Large intestine (tissue), 3 donors: ENCODE data around the gene SMC3. TPM values are rescaled to one million over a fixed set of nuclear protein-coding genes. Genes with fewer than 3 reads are reported as not detected.
"Not testable (repeated sequence)": the region's sequence is repeated elsewhere in the genome, so short reads cannot be mapped to it uniquely, and the experiment has no call there.

Source experiments
- DNase-seq, 2 donors: peaks; one replicate each; pipeline versions ENCODE4 v3.0.0 to v3.0.0-alpha.2; 2013
- H3K27ac ChIP-seq: one replicate; pipeline ENCODE4 v1.5.1; 2013; ENCODE audit warnings: low read length
- H3K27me3 ChIP-seq: 2 replicates; pipeline ENCODE4 v1.6.1; 2013; ENCODE audit warnings: low read length; ENCODE audit not compliant: control insufficient read depth, insufficient read depth
- H3K36me3 ChIP-seq: 2 replicates; pipeline ENCODE4 v1.6.1; 2013; ENCODE audit warnings: low read length; ENCODE audit not compliant: control insufficient read depth, insufficient read depth
- H3K4me1 ChIP-seq: one replicate; pipeline ENCODE4 v1.6.1; 2013; ENCODE audit warnings: low read length; ENCODE audit not compliant: control insufficient read depth, insufficient read depth
- H3K4me3 ChIP-seq: one replicate; pipeline ENCODE4 v1.5.1; 2013; ENCODE audit warnings: low read length
- H3K9me3 ChIP-seq: one replicate; pipeline ENCODE4 v1.6.1; 2013; ENCODE audit warnings: mild to moderate bottlenecking, low read depth, low read length, moderate library complexity; ENCODE audit not compliant: control insufficient read depth
- WGBS: methylation state at CpG from one replicate; pipeline ENCODE4 v1.1.5; 2013; ENCODE audit warnings: low lambda C conversion rate; ENCODE audit not compliant: insufficient coverage; 5-methylcytosine and 5-hydroxymethylcytosine counted together
- polyA plus RNA-seq: library from polyadenylated mRNA; unstranded; fragments of 120-200 nt; gene quantifications from one replicate; pipeline ENCODE4 v1.2.1, GENCODE V29; 2013

The SMC3 gene
- polyA plus RNA-seq, 1 donor: 62.6 TPM

DNA sequence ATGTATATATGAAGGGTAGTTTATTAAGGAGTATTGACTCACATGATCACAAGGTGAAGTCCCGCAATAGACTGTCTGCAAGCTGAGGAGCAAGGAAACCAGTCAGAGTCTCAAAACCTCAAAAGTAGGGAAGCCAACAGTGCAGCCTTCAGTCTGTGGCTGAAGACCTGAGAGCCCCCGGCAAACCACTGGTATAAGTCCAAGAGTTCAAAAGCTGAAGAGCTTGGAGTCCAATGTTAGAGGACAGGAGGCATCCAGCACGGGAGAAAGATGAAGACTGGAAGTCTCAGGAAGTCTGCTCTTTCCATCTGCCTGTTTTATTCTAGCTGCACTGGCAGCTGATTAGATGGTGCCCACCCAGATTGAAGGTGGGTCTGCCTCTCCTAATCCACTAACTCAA is 43.3 kb downstream of the SMC3 start:
- H3K4me1 ChIP-seq, H3K9me3 ChIP-seq, H3K36me3 ChIP-seq, H3K27me3 ChIP-seq, H3K4me3 ChIP-seq, DNase-seq, H3K27ac ChIP-seq: not testable (repeated sequence)
- WGBS: no CpG with 5 or more reads among the region's 3 CpGs

- H3K27me3 ChIP-seq: no peaks in the 10 kb centered on the region
Observed at GRCh38 chr10:110612087-110612486, 44.6 kb downstream of the SMC3 start.

DNA sequence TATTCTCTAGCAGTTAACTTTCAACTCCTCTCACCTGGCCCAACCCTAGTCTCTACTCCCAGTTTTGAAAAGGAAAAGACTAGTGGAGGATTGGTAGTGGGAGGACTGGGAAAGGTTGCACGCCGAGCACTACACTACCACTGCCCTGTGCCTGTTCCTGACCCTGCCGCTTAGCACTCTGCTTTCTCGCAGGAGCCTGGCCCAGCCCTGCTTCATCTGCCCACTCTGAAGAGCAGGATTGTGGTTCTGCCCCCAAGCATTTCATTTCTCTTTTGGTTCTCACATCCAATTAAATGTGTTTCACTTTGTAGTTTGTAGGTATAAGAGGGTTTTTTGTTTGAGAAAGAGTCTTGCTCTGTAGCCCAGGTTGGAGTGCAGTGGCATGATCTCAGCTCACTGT is 45.1 kb downstream of the SMC3 start:
- no peaks in the 10 kb centered on the region for H3K27me3 ChIP-seq
- DNase-seq: no peak
- H3K4me3 ChIP-seq: no peak overlapping the region
- no peaks in the 10 kb centered on the region for H3K36me3 ChIP-seq
- H3K27ac ChIP-seq: no peak overlapping the region
- 100% methylated on average over 2 of the region's 4 CpGs for WGBS
- H3K9me3 ChIP-seq: no peaks in the 10 kb centered on the region
- H3K4me1 ChIP-seq: no peaks in the 10 kb centered on the region

More at GRCh38 chr10:110612087-110612486, 44.6 kb downstream of the SMC3 start:
- WGBS: no CpG with 5 or more reads among the region's 3 CpGs
- Histone ChIP-seq H3K36me3 (no peaks in the 10 kb centered on the region), H3K9me3 (no peaks in the 10 kb centered on the region), H3K4me3 (no peak overlapping the region), H3K27ac (no peak overlapping the region), H3K4me1 (no peaks in the 10 kb centered on the region)
- DNase-seq: no peak

DNA sequence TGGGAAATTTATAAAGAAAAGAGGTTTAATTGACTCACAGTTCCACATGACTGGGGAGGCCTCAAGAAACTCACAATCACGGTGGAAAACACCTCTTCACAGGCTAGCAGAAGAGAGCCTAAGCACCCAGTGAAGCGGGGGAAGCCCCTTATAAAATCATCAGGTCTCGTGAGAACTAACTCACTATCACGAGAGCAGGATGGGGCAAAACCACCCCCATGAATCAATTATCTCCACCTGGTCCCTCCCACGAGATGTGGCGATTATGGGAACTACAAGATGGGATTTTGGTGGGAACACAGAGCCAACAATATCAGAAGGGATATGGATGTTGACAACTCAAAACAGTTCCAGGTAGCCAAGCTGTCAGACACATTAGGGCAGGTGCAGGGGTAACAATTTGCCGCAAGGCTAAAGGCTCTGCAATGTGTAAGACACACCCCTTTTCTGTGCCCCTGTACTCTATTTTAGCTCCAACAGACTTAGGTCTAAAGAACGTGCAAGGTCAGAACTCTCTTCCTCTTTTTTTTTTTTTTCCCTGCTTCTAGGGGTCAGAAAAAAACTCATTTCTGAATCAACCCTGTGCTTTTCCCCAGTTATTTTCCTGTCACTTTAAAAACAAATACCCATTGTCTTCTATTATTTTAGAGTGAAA is 46.0 kb downstream of the SMC3 start:
- H3K27ac ChIP-seq: no peak overlapping the region
- H3K4me1 ChIP-seq: no peaks in the 10 kb centered on the region
- H3K27me3 ChIP-seq: no peaks in the 10 kb centered on the region
- no peaks in the 10 kb centered on the region for H3K36me3 ChIP-seq
- no peaks in the 10 kb centered on the region for H3K9me3 ChIP-seq
- H3K4me3 ChIP-seq: no peak overlapping the region
- DNase-seq: no peak
- 62% methylated on average over 2 of the region's 8 CpGs for WGBS

- DNase-seq: no peak
- no peaks in the 10 kb centered on the region for H3K27me3 ChIP-seq
- no peaks in the 10 kb centered on the region for H3K4me1 ChIP-seq
- 100% methylated on average over 1 of the region's 9 CpGs for WGBS
- no peak overlapping the region for H3K4me3 ChIP-seq
- no peaks in the 10 kb centered on the region for H3K36me3 ChIP-seq
- H3K27ac ChIP-seq: no peak overlapping the region
- no peaks in the 10 kb centered on the region for H3K9me3 ChIP-seq
Observed at GRCh38 chr10:110613996-110614495, 46.6 kb downstream of the SMC3 start.

DNA sequence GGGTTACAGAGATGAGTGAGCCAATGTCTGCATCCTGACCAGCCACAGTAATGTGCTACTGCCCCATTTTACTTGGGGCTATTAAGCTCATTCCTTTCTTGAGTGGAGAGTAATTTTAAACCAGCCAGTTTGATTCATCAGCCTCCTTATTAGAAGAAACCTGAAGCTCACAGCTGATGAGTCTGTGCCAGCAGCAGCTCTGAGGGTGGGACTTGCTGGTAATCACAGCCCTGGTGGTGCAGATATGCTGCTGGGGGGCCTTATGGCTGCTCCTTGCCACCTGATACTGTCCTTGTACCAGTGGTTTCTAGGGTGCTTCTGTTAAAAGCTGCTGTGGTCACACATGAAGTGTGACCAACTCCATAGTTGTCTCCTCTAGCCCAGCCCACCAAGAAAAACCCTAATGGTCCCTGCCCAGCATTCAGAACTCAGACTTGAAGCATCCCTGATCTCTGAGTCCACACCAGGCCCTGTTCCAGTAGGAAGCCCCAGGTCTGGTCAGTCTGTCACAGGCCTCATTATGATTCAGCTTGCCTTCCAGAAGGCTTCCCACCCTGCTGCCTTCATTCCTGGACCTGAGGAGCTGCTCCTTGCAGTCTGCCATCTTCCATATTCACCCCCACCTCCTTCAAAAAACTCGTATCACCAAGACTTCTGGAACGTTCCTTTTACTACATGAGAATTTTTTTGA is 47.7 kb downstream of the SMC3 start:
- Histone ChIP-seq H3K36me3 (no peaks in the 10 kb centered on the region), H3K27me3 (no peaks in the 10 kb centered on the region), H3K4me1 (no peaks in the 10 kb centered on the region), H3K27ac (no peak overlapping the region), H3K4me3 (no peak overlapping the region), H3K9me3 (no peaks in the 10 kb centered on the region)
- no peak for DNase-seq
- WGBS: 80% methylated on average over 1 of the region's 2 CpGs

DNA sequence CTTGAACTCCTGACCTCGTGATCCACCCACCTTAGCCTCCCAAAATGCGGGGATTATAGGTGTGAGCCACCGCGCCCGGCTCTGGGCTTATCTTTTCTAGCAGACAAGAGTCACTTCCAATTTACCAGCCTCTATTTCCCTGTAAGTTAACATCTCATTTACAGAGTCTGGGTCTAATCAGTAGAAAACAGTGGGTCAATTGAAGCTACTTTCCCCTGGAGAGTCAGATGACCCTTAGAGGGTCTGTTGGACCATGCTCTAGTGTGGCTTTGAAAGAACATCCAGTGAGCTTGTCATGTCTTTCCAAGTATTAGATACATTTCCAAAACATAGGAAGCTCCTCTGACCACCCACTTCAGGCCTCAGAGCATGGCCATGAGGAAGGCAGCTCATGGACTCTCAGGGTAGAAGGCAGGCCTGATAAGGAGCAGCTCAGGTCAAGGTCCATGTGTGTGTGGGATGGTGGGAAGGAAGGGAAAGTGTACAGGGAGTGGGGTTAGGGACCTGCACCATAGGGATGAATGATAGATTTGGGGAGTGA is 49.1 kb downstream of the SMC3 start:
- Histone ChIP-seq H3K27ac (no peak overlapping the region), H3K9me3 (no peaks in the 10 kb centered on the region), H3K27me3 (no peaks in the 10 kb centered on the region), H3K4me1 (no peaks in the 10 kb centered on the region), H3K36me3 (no peaks in the 10 kb centered on the region), H3K4me3 (no peak overlapping the region)
- DNase-seq: peak in 1 of 2 donors; percentile 32
- WGBS: no CpG with 5 or more reads among the region's 5 CpGs

DNA sequence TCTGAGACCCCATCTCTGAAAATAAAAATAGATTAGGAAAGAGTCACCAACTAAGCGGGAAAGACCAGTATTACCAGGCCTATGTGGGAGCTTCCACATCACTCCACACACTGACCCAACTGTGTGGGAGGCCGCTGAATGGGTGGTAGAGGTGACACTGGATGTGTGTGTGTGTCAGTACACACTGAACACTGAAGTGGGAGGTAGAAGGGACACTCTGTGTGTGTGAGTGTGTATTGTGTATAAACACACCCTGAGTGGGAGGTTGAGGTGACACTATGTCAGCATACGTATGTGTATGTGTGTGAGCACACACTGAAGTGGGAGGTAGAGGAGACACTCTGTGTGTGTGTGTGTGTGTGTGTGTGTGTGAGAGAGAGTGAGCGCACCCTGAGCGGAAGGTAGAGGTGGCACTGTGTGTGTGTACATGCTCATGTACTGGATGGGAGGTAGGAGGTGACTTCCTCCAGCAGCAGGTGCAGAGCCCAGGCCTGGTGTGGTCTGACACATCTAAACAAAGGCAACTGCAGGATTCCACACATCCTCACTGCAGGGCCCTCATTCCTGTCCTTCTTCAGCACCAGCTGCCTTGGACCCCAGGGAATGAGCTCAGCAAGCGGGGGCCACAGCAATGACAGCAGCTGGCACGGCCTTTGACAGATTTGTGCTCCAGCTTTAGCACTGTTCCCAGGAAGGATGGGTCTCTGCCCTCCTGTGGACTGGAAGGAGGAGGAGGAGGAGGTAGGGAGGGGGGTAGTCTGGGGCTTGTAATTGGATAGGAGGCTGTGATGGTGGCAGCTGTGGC is 50.1 kb downstream of the SMC3 start:
- Histone ChIP-seq H3K27ac (no peak overlapping the region), H3K4me1 (no peaks in the 10 kb centered on the region), H3K4me3 (no peak overlapping the region), H3K27me3 (no peaks in the 10 kb centered on the region), H3K36me3 (no peaks in the 10 kb centered on the region), H3K9me3 (no peaks in the 10 kb centered on the region)
- no peak for DNase-seq
- no CpG with 5 or more reads among the region's 7 CpGs for WGBS

GRCh38 chr10:110618230-110618610 is 50.7 kb downstream of the SMC3 start:
- WGBS: no CpG with 5 or more reads among the region's 5 CpGs
- no peaks in the 10 kb centered on the region for H3K4me1 ChIP-seq
- no peak overlapping the region for H3K4me3 ChIP-seq
- no peak for DNase-seq
- H3K36me3 ChIP-seq: no peaks in the 10 kb centered on the region
- no peaks in the 10 kb centered on the region for H3K9me3 ChIP-seq
- H3K27me3 ChIP-seq: no peaks in the 10 kb centered on the region
- H3K27ac ChIP-seq: no peak overlapping the region
